ENCODE measurements around the gene ZNF136. TPM values are rescaled to one million over a fixed set of nuclear protein-coding genes. Genes with fewer than 3 reads are reported as not detected.

ZNF136 gene
- polyA plus RNA-seq, 2 of the 4 experiments (the other 2 are of a cell fraction) = 1.5 to 2.3 TPM

DNA sequence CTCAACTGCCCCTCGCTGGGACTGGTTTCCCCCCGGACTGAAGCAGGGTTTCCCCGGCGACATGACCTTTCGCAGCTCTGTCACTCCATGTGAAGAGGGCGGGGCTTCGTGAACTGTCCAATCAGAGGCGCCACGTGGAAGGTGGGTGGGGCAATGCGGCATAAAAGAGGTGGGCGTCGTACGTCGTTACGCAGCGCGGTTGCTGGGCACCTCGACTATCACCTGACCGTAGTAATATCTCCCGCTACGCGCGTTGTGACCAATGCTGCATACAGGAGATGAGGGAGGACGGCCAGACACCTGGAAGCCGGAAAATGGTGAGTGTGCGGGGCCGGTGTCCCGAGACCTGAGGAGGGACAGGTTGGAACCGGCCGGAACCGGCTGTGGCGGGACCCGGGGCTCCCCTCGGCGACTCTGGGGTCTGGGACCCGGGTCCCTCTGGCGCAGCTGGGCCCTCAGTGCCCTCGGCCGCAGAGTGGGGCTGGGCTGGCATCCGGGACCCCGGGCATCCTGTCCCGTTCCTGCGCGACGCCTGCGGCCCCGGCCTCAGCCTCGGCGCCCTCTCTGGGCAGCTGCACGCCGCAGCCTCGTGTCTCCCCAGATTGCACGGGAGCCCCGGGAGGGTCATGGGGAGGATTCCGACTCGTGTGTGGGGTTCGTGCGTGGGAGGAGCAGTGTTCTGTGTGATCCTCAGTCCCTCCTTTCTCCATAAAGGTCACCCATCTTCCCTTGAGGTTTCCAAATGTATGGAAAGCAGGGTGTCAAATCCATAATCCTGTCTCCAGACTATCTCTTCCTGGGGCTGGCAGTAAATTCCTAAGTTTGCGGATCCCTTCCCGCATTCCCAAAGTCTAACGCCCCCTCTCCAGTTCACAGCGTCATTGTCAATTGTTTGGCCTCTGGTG, 32.2 kb downstream of the ZNF136 start:
- no peak overlapping the region for H3K27ac ChIP-seq
- CTCF ChIA-PET = no interaction called here
- H3K9me3 ChIP-seq = peaks cover 14% of the 10 kb centered on the region; the same call in 2 of the 3 replicates
- TF ChIP-seq RCOR1 (IDR thresholded peaks at IDR 0.05; ENCODE audit: low read depth, low read length) (no peak), HOXA7 (CRISPR knock-in tag; IDR thresholded peaks at IDR 0.05) (no peak), PHF8 (IDR thresholded peaks at IDR 0.05; ENCODE audit: borderline replicate concordance, low read depth) (no peak), ZNF302 (CRISPR knock-in tag; IDR thresholded peaks at IDR 0.05) (no peak), RFX5 (IDR thresholded peaks at IDR 0.05) (no peak), EHMT2 (IDR thresholded peaks at IDR 0.05; ENCODE audit: low read depth) (no peak), ZFP36 (IDR thresholded peaks at IDR 0.05; ENCODE audit: borderline replicate concordance, partially characterized antibody) (no peak)
- TF ChIP-seq, protein P1, sequence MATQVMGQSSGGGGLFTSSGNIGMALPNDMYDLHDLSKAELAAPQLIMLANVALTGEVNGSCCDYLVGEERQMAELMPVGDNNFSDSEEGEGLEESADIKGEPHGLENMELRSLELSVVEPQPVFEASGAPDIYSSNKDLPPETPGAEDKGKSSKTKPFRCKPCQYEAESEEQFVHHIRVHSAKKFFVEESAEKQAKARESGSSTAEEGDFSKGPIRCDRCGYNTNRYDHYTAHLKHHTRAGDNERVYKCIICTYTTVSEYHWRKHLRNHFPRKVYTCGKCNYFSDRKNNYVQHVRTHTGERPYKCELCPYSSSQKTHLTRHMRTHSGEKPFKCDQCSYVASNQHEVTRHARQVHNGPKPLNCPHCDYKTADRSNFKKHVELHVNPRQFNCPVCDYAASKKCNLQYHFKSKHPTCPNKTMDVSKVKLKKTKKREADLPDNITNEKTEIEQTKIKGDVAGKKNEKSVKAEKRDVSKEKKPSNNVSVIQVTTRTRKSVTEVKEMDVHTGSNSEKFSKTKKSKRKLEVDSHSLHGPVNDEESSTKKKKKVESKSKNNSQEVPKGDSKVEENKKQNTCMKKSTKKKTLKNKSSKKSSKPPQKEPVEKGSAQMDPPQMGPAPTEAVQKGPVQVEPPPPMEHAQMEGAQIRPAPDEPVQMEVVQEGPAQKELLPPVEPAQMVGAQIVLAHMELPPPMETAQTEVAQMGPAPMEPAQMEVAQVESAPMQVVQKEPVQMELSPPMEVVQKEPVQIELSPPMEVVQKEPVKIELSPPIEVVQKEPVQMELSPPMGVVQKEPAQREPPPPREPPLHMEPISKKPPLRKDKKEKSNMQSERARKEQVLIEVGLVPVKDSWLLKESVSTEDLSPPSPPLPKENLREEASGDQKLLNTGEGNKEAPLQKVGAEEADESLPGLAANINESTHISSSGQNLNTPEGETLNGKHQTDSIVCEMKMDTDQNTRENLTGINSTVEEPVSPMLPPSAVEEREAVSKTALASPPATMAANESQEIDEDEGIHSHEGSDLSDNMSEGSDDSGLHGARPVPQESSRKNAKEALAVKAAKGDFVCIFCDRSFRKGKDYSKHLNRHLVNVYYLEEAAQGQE (IDR thresholded peaks at IDR 0.05) = no peak
- TF ChIP-seq, protein P2, sequence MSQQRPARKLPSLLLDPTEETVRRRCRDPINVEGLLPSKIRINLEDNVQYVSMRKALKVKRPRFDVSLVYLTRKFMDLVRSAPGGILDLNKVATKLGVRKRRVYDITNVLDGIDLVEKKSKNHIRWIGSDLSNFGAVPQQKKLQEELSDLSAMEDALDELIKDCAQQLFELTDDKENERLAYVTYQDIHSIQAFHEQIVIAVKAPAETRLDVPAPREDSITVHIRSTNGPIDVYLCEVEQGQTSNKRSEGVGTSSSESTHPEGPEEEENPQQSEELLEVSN (IDR thresholded peaks at IDR 0.05; ENCODE audit: borderline replicate concordance, low read depth) = no peak
- TF ChIP-seq, protein P3, sequence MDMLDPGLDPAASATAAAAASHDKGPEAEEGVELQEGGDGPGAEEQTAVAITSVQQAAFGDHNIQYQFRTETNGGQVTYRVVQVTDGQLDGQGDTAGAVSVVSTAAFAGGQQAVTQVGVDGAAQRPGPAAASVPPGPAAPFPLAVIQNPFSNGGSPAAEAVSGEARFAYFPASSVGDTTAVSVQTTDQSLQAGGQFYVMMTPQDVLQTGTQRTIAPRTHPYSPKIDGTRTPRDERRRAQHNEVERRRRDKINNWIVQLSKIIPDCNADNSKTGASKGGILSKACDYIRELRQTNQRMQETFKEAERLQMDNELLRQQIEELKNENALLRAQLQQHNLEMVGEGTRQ (IDR thresholded peaks at IDR 0.05) = no peak
- TF ChIP-seq, protein P4, sequence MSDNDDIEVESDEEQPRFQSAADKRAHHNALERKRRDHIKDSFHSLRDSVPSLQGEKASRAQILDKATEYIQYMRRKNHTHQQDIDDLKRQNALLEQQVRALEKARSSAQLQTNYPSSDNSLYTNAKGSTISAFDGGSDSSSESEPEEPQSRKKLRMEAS (IDR thresholded peaks at IDR 0.05) = no peak
- H3K4me1 ChIP-seq = no peaks in the 10 kb centered on the region
- H3K4me3 ChIP-seq = no peak overlapping the region
- WGBS (ENCODE audit: missing lambda C conversion rate) = 73% methylated on average over 30 of the region's 62 CpGs
- POLR2A ChIA-PET = no interaction called here
- no peak for FAIRE-seq
- DNase-seq (ENCODE audit: low read depth in 1 of 2, low spot score in 1 of 2) = no peak
- no peak overlapping the region for H3K4me2 ChIP-seq
- ATAC-seq = no peak

DNA sequence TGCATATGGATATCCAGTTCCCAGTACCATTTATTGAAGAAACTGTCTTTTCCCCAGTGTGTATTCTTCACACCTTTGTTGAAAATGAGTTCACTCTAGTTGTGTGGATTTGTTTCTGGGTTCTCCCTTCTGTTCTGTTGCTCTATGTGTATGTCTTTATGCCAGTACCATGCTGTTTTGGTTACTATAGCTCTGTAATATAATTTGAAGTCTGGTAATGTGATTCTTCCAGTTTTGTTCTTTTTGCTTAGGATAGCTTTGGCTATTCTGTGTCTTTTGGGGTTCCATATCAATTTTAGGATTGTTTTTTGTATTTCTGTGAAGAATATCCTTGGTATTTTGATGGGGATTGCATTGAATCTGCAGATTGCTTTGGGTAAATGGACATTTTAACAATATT, 35.2 kb downstream of the ZNF136 start:
- Histone ChIP-seq H3K27ac (no peak overlapping the region), H3K4me3 (no peak overlapping the region), H3K9me3 (peaks cover 3% of the 10 kb centered on the region; the same call in 1 of the 3 replicates), H3K4me1 (no peaks in the 10 kb centered on the region), H3K4me2 (no peak overlapping the region)
- ChIA-PET POLR2A (no interaction called here), CTCF (no interaction called here)
- DNase-seq (ENCODE audit: low read depth in 1 of 2, low spot score in 1 of 2) = no peak
- no peak for ATAC-seq
- TF ChIP-seq NFE2L2 (conservative IDR thresholded peaks at IDR 0.05; ENCODE audit: low read length) = no peak
- no peak for TF ChIP-seq CBX8 (IDR thresholded peaks at IDR 0.05)
- TF ChIP-seq, protein P3 (IDR thresholded peaks at IDR 0.05) = no peak
- no peak for TF ChIP-seq FOSB (CRISPR knock-in tag; IDR thresholded peaks at IDR 0.05)
- TF ChIP-seq RAD21 (conservative IDR thresholded peaks at IDR 0.05 in 1 of 2, IDR thresholded peaks at IDR 0.05 in 1 of 2) = no peak
- no peak for TF ChIP-seq NR3C1 (IDR thresholded peaks at IDR 0.05)
- no peak for TF ChIP-seq HEYL (CRISPR knock-in tag; IDR thresholded peaks at IDR 0.05)
- TF ChIP-seq POLR2AphosphoS2 (conservative IDR thresholded peaks at IDR 0.05; ENCODE audit: low read length) = no peak
- TF ChIP-seq, protein P5, sequence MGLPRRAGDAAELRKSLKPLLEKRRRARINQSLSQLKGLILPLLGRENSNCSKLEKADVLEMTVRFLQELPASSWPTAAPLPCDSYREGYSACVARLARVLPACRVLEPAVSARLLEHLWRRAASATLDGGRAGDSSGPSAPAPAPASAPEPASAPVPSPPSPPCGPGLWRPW (IDR thresholded peaks at IDR 0.05) = no peak
- no peak for TF ChIP-seq TP53 (CRISPR knock-in tag; IDR thresholded peaks at IDR 0.05)
- TF ChIP-seq, protein P6, sequence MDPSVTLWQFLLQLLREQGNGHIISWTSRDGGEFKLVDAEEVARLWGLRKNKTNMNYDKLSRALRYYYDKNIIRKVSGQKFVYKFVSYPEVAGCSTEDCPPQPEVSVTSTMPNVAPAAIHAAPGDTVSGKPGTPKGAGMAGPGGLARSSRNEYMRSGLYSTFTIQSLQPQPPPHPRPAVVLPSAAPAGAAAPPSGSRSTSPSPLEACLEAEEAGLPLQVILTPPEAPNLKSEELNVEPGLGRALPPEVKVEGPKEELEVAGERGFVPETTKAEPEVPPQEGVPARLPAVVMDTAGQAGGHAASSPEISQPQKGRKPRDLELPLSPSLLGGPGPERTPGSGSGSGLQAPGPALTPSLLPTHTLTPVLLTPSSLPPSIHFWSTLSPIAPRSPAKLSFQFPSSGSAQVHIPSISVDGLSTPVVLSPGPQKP (IDR thresholded peaks at IDR 0.05; ENCODE audit: low read depth, low read length) = no peak
- no peak for TF ChIP-seq JUNB (IDR thresholded peaks at IDR 0.05)
- no peak for TF ChIP-seq CBX2 (IDR thresholded peaks at IDR 0.05; ENCODE audit: borderline replicate concordance, low read depth)
- no peak for TF ChIP-seq BHLHE40 (IDR thresholded peaks at IDR 0.05; ENCODE audit: low read depth, low read length)
- TF ChIP-seq HDAC2 (IDR thresholded peaks at IDR 0.05) = no peak
- TF ChIP-seq, protein P7, sequence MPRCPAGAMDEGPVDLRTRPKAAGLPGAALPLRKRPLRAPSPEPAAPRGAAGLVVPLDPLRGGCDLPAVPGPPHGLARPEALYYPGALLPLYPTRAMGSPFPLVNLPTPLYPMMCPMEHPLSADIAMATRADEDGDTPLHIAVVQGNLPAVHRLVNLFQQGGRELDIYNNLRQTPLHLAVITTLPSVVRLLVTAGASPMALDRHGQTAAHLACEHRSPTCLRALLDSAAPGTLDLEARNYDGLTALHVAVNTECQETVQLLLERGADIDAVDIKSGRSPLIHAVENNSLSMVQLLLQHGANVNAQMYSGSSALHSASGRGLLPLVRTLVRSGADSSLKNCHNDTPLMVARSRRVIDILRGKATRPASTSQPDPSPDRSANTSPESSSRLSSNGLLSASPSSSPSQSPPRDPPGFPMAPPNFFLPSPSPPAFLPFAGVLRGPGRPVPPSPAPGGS (IDR thresholded peaks at IDR 0.05) = no peak
- TF ChIP-seq KDM1A (IDR thresholded peaks at IDR 0.05; ENCODE audit: low read depth) = no peak
- no peak for TF ChIP-seq HOXB5 (CRISPR knock-in tag; IDR thresholded peaks at IDR 0.05)
- no peak for TF ChIP-seq ZFP36 (IDR thresholded peaks at IDR 0.05; ENCODE audit: borderline replicate concordance, partially characterized antibody)
- FAIRE-seq = no peak

Data from A549 (cell line).